HG03135 (cell line): ENCODE data around the gene LRRC3.

Experiments used
- ATAC-seq: cut with Tn5 transposase; IDR thresholded peaks from one replicate; pipeline ENCODE4 v1.9.1; 2021; ENCODE audit warnings: mild to moderate bottlenecking, moderate library complexity; ENCODE audit not compliant: unreplicated experiment

The LRRC3 gene

DNA sequence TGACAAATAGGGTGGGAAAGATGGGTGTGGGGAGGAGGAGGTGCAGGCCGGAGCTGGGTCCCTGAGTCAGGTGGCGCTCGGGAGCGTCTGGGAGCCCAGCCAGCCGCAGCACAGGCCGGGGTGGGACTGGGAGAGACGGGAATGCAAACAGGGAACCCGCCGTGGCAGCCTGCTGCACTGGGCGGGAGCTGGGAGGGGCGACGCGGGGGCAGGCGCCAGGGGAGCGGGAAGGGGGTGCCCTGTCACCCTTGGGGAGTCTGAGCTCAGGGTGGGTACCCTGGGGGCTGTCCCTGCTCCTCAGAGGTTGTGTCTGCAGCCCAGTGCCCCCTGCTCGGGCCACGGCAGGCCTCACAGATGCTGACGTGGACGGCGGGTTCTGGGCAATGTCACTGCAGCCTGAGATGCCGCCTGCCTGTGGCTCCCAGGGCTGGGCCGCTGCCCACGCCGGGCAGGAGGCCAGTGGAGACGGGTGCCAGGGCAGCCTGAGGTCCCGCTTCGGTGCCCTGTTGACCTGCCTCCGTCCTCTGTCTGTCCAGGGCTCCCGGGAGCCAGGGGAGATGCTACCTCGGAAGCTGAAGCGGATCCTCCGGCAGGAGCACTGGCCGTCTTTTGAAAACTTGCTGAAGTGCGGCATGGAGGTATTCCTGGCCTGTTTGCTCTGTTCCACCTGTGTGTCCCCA is 16.6 kb upstream of the LRRC3 start:
- no peak for ATAC-seq

DNA sequence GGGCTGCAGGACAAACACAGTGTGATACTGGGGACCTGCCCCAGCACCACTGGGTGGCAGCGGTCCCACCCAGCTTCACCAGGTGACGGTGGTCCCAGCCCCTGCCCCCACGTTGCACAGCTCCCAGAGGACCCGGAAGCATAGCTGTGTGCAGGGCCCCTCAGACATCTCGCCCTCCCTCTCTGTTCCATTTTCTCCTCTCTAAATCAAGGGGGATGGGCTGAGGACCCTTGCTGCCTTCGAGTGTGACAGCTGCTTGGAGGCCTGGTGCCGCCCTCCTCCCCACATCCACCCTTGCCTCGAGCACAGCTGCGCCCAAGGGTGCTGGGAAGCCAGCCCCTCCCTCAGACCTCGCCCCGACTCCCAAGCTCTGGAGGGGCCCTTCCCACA is 16.1 kb upstream of the LRRC3 start:
- ATAC-seq: no peak

DNA sequence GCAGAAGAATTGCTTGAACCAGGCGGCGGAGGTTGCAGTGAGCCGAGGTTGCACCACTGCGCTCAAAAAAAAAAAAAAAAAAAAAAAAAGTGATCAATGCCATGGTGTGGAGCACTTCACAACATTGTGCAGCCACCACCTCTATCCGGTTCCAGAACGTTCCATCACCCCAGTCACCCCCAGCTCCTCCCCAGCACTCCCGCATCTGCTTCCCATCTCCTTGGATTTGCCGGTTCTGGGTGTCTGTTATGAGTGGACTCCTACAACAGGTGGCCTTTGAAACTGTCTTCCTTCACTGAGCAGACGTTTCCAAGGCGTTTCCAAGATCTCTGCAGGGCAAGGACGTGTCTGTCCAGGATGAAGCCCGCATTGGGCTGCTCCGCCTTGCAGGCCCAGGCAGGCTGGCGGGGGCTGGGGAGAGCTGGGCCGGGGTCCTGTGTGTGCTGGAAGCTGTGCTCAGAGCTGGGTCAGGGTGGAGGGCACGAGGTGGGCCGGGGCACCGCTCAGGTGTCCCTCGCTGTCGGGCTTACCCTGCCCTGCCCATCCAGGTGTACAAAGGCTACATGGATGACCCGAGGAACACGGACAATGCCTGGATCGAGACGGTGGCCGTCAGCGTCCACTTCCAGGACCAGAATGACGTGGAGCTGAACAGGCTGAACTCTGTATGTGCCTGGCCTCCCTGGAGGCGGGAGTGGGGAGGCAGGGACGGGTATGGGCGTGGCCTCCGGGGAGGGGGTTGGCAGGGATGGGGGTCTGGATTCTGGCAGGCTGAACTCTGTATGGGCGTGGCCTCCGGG is 14.9 kb upstream of the LRRC3 start:
- no peak for ATAC-seq

DNA sequence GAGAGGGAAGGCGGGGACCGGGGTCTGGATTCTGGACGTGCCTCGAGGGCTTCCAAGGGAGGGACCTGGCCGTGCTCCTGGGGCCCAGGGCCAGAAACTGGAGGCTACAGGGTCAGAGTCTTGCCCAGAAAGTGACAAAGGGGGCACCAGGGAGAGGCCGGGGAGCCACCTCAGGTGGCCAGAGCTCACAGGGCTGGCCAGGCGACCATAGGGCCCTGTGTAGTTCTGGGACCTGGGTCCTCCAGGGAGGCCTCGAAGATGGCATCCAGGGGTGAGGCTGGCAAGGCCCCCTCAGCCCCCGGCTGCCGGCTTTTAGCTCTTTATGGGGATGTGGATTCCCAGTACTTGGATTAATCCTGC is 14.3 kb upstream of the LRRC3 start:
- ATAC-seq: no peak

DNA sequence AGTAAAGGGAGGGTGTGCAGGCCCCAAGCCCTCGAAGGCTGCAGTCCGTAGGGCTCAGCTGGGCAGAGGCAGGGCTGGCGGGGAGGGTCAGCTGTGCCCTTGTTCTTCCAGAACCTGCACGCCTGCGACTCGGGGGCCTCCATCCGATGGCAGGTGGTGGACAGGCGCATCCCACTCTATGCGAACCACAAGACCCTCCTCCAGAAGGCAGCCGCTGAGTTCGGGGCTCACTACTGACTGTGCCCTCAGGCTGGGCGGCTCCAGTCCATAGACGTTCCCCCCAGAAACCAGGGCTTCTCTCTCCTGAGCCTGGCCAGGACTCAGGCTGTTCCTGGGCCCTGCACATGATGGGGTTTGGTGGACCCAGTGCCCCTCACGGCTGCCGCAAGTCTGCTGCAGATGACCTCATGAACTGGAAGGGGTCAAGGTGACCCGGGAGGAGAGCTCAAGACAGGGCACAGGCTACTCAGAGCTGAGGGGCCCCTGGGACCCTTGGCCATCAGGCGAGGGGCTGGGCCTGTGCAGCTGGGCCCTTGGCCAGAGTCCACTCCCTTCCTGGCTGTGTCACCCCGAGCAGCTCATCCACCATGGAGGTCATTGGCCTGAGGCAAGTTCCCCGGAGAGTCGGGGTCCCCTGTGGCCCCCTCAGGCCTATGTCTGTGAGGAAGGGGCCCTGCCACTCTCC is 13.6 kb upstream of the LRRC3 start:
- no peak for ATAC-seq

DNA sequence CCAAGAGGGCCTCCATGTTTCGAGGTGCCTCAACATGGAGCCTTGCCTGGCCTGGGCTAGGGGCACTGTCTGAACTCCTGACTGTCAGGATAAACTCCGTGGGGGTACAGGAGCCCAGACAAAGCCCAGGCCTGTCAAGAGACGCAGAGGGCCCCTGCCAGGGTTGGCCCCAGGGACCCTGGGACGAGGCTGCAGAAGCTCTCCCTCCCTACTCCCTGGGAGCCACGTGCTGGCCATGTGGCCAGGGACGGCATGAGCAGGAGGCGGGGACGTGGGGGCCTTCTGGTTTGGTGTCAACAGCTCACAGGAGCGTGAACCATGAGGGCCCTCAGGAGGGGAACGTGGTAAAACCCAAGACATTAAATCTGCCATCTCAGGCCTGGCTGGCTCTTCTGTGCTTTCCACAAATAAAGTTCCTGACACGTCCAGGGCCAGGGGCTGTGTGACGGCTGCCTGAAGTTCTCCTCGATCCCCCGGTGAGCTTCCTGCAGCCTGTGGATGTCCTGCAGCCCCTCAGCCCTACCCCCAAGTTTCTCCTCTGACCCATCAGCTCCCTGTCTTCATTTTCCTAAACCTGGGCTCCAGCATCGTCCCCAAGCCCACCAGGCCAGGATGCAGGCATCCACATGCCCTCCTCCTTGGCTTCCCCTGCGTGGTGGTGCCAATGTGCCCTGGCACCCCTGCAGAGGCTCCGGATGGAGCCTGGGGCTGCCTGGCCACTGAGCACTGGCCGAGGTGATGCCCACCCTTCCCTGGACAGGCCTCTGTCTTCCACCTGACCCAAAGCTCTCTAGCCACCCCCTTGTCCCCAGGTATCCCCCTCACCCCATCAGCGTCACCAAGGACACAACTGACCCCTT is 12.8 kb upstream of the LRRC3 start:
- ATAC-seq: no peak

DNA sequence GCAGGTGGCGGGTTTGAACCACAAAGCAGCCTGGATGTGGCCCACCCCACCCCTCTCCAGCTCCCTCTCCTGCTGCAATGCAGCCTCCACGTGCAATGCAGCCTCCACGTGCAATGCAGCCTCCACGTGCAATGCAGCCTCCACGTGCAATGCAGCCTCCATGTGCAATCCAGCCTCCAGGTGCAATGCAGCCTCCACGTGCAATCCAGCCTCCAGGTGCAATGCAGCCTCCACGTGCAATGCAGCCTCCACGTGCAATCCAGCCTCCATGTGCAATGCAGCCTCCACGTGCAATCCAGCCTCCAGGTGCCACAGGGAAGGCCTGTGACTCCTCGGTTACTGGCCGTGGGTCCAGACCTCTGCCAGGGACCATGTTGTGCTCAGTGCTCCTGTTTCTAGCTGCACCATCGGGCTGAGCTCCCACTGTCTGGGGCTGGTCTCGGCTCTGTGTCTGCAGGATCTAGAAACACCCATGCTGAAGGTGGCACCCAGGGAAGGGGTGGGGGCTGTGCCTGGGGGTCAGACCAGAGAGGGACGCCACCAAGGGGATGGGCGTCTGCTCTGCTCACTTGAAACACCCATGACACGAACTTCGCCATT is 11.9 kb upstream of the LRRC3 start:
- ATAC-seq: no peak

DNA sequence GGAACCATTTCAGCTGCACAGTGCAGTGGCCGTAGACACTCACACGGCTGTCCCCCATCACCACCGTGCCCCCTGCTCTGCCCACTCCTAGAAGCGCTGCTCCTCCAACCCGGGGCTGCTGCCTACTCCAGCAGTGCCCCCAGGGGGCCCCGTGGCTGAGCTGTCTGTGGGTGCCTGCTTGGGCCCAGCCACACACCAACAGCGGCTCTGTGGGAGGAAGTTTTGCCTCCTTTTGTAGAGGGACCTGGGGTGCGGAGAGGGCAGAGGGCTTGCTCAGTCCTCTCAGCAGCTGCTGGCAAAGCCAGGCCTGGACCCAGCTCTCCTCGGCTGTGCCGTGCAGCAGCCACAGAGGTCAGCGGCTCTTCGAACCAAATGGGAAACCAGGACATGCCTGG is 11.4 kb upstream of the LRRC3 start:
- no peak for ATAC-seq

DNA sequence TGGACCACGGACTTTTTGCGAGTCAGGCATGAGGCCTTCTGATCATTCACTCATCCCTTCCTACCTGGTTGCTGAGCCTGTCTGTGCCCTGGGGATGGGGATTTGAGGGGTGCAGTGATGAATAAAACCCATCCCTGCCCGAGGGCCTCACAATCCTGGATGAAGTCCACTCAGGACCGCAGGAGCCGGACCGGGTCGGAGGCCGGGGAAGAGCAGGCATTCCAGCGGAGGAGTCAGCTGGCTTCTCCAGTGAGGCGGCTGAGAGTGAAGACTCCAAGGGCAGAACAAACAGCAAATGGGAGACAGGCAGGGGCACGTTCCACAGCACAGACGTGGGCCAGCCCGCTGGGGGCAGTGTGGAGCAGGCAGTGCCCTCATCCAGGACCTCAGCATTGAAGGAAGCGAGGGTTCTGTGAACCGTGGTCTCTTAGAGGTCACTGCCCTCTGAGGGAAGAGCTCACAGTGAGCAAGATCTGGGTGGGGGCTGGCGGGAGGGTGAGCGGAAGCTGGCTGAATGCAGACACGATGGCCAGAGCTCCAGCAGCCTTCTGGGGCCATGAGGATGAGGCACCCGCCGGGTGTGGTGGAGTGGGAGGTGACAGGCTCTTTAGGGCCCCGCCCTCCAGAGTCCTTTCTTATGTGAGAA is 10.9 kb upstream of the LRRC3 start:
- ATAC-seq: no peak

DNA sequence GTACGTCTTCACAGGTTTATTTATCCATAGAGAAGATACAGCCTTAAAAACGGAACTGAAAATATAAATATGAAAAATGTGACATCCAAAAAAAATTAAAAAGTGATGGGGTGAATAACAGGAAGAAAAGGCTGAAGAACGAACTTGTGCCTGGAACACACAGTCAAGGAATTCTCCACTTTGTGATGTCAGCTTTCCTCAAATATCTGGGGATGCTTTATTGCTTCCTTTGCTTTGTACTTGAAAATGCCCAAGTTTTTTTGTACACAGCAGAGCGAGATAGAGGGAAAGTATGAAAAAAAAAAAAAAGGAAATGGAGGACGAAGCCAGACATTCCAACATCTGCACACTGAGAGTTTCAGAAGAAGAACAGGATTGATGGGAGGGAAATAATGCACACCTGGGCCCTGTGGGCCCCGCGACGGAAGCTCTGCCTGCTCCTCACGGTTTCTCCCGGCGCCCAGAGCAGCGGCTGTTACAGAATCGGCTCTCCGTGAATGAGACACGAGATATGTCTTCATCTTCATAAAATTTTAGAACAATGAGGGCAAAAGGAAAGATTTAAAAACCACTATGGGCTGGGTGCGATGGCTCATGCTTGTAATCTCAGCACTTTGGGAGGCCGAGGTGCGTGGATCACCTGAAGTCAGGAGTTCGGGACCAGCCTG is 10.0 kb upstream of the LRRC3 start:
- no peak for ATAC-seq

DNA sequence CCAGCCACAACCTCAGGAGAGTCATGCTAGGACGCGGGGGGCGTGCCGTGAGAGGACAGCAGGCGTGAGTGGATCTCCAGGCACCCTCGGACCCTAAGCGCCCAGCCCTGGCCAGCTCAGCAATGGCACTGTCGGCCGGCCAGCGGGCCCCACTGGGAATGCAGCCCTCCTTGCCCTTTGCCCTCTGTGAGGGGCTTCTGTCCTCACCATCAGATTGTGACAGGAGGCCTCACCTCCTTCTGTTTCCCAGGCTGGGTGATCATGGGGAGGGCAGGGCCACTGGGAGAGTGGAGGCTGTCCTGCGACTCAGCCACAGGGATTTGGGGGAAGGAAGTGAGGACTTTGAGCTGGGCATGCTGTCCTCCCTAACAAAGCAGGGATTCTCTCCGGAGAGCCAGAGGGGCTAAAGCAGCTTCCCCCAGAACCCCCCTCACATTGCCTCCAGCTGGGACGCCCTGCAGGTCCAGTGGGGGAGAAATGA is 6.6 kb upstream of the LRRC3 start:
- no peak for ATAC-seq

DNA sequence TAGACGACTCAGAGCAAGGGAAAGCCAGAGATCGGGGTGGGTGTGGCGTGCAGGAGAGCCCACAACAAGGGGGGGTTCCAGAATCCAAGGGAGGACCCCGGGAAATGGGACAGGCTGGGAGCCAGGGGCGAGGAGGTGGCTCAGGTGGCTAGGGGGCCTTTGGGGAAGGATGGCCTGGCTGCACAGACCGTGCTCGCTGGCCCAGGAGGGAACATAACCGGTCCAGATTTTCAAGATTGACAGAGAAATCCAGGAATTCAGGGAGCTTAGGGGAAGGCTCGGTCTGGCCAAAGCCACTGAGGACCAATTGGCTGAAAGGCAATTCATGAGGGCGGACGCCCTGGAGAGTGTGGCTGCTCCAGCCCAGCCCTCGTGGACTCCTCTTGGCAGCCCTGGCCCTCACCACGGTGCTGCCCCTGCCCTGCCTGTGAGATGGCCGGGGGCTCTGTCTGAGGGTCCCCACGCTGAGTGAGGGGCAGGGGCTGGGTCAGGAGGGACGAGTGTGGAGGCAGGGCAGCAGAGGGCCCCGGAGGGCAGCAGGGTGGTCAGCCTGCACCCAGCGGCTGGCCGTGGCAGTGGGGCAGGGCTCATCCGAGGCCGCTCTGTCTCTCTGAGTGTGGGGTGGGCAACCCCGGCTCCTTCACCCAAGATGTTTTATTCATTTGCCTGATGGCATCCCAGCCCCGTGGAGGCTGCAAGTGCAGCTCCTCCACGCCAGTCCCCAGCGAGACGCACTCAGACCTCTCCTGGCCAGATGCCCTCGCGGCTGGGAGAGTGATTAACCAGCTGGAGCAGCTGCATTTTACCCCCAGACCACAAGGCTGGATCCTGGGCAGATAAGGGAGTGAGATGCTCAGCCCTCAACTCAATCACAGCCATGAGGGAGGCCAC is 5.6 kb upstream of the LRRC3 start:
- no peak for ATAC-seq

DNA sequence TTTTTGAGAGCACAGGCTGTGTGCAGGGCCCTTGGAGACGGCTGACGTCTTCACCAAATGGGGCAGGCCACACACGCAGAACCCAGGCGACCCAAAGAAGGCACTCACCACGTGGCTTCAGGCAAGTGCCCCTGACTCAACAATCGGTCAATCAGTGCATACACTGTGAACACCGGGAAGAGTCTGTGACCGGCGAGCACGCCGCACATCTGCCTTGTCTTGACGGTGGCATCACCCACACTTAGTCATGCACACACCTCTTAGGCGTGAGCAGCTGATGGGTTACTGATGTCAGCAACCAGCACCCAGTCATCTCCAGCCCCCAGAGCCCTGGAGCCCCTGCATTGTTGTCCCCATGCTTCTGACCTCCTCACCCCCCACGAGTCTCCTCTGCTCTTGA is 4.9 kb upstream of the LRRC3 start:
- no peak for ATAC-seq

DNA sequence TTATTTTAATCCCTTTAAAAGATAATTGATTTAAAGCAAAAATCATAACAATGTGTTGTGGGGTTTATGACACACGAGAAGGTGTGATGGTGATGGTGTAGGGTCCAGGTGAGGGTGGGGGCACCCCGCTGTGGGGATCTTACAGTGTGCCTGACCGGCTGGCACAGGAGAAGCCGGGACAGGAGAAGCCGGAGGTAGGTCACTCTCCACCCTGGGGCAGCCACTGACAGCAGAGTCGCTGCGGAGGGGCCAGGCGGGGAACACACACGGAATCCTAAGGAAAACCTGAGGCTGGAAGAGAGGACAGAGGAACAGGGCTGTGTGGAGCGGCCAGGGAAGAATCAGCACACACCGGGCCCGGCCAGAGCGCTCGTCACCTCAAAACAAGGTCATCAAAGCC is 4.3 kb upstream of the LRRC3 start:
- no peak for ATAC-seq

DNA sequence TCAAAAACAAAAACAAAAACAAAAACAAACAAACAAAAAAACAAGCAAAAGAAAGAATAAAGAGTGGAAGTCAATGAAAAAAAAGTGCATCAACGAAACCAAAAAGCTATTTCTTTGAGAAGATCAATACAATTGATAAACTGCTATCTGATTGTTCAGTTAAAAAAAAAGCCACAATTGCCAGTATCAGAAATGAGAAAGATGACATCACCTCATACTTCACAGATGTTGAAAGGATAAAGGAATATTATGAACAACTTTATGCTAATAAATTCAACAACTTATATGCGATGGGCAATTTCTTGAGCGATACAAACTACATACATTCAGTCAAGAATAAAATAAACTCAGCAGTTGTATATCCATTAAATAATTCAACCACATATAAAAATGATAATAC is 2.2 kb upstream of the LRRC3 start:
- ATAC-seq: no peak

DNA sequence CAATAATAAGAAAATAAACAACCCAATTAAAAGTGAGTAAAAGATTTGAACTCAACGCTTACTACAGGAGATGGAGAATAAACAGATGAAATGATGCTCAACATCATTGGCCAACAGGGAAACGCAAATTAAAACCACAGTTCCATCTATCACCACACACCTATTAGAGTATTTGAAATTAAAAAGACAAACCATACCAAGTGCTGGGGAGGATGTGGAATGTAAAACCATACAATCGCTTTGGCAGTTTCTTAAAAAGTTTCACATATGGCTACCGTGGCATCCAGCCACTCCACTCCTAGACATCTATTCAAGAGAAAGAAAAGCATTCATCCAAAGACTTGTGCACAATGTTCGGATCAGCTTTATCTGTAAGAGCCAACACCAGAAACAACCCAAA is 1.3 kb upstream of the LRRC3 start:
- ATAC-seq: no peak

DNA sequence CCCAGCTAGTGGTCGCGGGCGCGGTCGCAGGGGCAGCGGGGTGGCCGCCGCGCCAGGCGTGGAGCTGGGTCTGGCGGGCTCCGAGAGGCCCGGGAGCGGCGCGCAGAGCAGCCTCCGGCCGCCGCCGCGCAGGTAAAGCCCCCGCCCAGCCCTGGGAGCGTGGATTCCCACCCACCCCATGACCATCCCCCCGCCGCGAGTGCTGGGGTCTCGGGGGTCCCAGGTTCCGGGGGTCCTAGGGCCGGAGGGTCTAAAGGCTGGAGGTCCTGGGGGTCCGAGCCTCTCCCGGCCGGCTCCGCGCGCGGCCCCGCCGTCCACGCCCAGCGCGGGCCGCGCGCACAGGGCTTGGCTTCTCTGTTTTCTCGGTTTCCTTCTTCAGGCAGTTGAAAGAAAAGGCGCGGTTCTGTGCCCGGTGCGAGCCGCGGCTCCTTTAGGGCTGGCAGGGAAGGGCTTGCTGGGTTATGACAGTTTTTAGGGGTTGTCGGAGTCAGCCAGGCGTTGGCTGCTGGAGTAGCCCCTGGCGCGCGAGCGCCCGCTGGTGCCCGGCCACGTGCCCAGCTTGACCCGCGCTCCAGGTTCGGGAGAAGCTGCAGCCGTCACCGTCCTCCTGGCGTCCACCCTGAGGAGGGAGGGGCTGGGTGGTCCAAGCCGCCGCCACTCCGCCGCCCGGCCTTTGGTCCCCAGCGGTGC is 359 bp downstream of the LRRC3 start:
- no peak for ATAC-seq
